ENCODE results near the gene TUT1. TPM values are rescaled to one million over a fixed set of nuclear protein-coding genes. Genes with fewer than 3 reads are reported as not detected.

TUT1 gene
- total and polyA plus RNA-seq, 2 donors from 2014 or later, result 18.7 to 29.5 TPM

DNA sequence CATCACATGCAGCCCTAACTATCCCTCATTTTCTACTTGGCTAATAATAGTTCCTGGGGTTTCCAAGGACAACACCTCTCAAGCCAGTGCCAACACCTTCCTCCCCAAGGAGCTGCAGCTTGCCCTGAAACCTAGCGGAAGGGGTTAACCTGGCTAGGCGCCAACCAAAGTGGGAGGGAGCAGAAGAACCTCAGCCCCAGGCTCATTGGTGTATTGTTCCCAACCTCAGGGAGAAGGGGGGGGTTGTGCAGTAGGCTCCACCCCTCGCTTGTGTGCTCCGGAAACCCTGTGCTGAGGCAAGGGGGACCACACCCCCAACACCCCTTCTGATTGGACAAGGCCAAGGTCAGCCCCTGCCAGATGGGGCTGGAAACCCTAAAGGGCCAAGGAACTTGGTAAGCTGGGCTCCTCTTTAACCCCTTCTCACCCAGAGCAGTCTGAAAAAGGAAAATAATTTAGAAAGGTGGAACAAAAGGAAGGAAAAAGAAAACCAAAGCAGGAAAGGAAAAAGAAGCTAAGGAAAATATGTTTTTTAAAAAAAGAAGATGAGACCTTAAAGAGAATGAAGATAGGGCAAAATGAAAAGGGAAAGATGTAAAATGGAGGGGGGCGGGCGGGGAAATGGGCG, 7.9 kb upstream of the TUT1 start:
- peaks cover 8 to 40% (median 38%) of the 10 kb centered on the region in 3 donors for H3K36me3 ChIP-seq (ENCODE audit: control insufficient read depth in 2 of 3, insufficient read depth in 3 of 3, low read length in 3 of 3)
- DNase-seq (peak; percentile 96 to 98 (median 97)), FAIRE-seq (no peak)
- no peaks in the 10 kb centered on the region for H3K27me3 ChIP-seq (ENCODE audit: control insufficient read depth, insufficient read depth, low read length)
- H3K4me1 ChIP-seq (ENCODE audit: control insufficient read depth in 2 of 3, insufficient read depth in 2 of 3, low read depth in 1 of 3, low read length in 3 of 3), result peaks cover 5 to 18% (median 17%) of the 10 kb centered on the region in 3 donors
- H3K27ac ChIP-seq (ENCODE audit: low read depth in 2 of 2, low read length in 2 of 2), result peak overlapping the region in 1 of 2 donors; percentile 23
- intact Hi-C loops (cut with DNase I), result no loop called here
- peak overlapping the region in 2 of 3 donors; percentile 16 to 77 for H3K4me3 ChIP-seq (ENCODE audit: low read length in 3 of 3)
- TF ChIP-seq, protein P1, sequence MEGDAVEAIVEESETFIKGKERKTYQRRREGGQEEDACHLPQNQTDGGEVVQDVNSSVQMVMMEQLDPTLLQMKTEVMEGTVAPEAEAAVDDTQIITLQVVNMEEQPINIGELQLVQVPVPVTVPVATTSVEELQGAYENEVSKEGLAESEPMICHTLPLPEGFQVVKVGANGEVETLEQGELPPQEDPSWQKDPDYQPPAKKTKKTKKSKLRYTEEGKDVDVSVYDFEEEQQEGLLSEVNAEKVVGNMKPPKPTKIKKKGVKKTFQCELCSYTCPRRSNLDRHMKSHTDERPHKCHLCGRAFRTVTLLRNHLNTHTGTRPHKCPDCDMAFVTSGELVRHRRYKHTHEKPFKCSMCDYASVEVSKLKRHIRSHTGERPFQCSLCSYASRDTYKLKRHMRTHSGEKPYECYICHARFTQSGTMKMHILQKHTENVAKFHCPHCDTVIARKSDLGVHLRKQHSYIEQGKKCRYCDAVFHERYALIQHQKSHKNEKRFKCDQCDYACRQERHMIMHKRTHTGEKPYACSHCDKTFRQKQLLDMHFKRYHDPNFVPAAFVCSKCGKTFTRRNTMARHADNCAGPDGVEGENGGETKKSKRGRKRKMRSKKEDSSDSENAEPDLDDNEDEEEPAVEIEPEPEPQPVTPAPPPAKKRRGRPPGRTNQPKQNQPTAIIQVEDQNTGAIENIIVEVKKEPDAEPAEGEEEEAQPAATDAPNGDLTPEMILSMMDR (IDR thresholded peaks at IDR 0.05; ENCODE audit: borderline replicate concordance, extremely low read depth, insufficient read depth), result no peak
- no peaks in the 10 kb centered on the region for H3K9me3 ChIP-seq (ENCODE audit: control insufficient read depth in 2 of 3, insufficient read depth in 1 of 3, low read length in 3 of 3)
- H3K9ac ChIP-seq (ENCODE audit: low read length in 3 of 3), result no peak overlapping the region

DNA sequence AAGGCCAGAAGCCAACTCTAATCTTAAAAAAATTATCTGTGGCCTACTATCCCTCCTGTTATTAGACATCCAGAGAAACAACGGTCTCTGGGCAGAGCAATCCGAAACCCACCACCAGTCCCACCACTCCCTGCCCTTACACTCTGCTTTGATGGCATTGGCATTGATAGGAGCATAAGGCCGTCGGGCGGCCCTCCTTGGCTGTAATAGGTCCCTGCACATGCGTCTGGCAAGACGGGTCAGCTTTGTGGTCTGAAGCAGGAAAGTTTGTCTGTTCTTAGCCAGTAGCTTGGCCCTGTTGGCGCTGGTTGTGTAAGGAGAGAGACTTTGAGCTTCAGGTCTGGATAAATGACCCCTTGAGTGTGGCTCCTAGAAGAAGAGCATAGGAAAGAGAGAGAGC, 3.8 kb upstream of the TUT1 start:
- Histone ChIP-seq H3K4me1 (ENCODE audit: control insufficient read depth in 2 of 3, insufficient read depth in 2 of 3, low read depth in 1 of 3, low read length in 3 of 3) (peaks cover 9 to 21% (median 17%) of the 10 kb centered on the region in 3 donors), H3K9me3 (ENCODE audit: control insufficient read depth in 2 of 3, insufficient read depth in 1 of 3, low read length in 3 of 3) (no peaks in the 10 kb centered on the region), H3K4me3 (ENCODE audit: low read length in 3 of 3) (no peak overlapping the region), H3K9ac (ENCODE audit: low read length in 3 of 3) (no peak overlapping the region), H3K36me3 (ENCODE audit: control insufficient read depth in 2 of 3, insufficient read depth in 3 of 3, low read length in 3 of 3) (peaks cover 8 to 40% (median 39%) of the 10 kb centered on the region in 3 donors), H3K27ac (ENCODE audit: low read depth in 2 of 2, low read length in 2 of 2) (no peak overlapping the region), H3K27me3 (ENCODE audit: control insufficient read depth, insufficient read depth, low read length) (no peaks in the 10 kb centered on the region)
- DNase-seq, result no peak
- intact Hi-C loops (cut with DNase I), result no loop called here
- TF ChIP-seq, protein P1 (IDR thresholded peaks at IDR 0.05; ENCODE audit: borderline replicate concordance, extremely low read depth, insufficient read depth), result no peak
- FAIRE-seq, result no peak

DNA sequence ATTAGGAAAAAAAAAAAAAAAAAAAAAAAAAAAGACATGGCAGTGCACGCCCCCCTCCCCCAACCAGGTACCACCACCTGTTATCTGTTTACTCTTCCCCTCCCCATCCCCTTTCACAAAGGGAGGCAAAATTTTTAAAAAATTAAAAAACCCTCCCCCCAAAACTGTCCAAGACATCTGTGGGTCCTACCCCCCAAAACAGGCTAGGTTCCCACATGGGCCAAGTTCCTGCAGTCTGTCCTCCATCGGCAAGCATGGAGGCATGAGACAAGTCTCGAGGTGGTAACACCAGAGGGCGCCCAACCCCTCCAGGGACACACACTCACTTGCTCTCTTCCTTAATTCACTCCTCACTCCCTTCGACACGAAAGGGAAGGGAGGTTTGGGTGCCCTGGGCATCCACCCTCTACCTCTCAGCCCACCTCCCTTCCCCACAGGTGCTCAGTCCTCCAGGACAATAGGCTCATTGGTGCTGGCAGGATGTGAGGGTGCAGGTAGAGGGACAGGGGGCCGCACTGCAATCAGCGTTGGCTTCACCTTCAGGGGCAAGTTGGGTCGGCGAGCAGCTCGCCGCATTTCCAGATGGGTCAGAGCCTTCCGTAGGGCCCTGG, 2.2 kb upstream of the TUT1 start:
- Histone ChIP-seq H3K4me1 (ENCODE audit: control insufficient read depth in 2 of 3, insufficient read depth in 2 of 3, low read depth in 1 of 3, low read length in 3 of 3) (peaks cover 4 to 16% (median 12%) of the 10 kb centered on the region in 3 donors), H3K36me3 (ENCODE audit: control insufficient read depth in 2 of 3, insufficient read depth in 3 of 3, low read length in 3 of 3) (peaks cover 8 to 42% (median 40%) of the 10 kb centered on the region in 3 donors), H3K4me3 (ENCODE audit: low read length in 3 of 3) (no peak overlapping the region), H3K27me3 (ENCODE audit: control insufficient read depth, insufficient read depth, low read length) (no peaks in the 10 kb centered on the region), H3K27ac (ENCODE audit: low read depth in 2 of 2, low read length in 2 of 2) (no peak overlapping the region), H3K9ac (ENCODE audit: low read length in 3 of 3) (no peak overlapping the region), H3K9me3 (ENCODE audit: control insufficient read depth in 2 of 3, insufficient read depth in 1 of 3, low read length in 3 of 3) (no peaks in the 10 kb centered on the region)
- peak; percentile 73 to 88 (median 79) for DNase-seq
- TF ChIP-seq, protein P1 (IDR thresholded peaks at IDR 0.05; ENCODE audit: borderline replicate concordance, extremely low read depth, insufficient read depth), result peak; percentile 41
- intact Hi-C loops (cut with DNase I), result no loop called here
- no peak for FAIRE-seq
